G401 (cell line): ENCODE results near the gene LSM14A. TPM values are rescaled to one million over a fixed set of nuclear protein-coding genes. Genes with fewer than 3 reads are reported as not detected.

ENCODE experiments used
- DNase-seq: peaks from one replicate; pipeline ENCODE4 v3.0.0-alpha.2; 2015; ENCODE audit warnings: low spot score
- in situ Hi-C: cut with HindIII; loops from 2 replicates; pipeline ENCODE4 v1.10.0; 2016; ENCODE audit warnings: low sequenced_read_pairs, mixed read lengths
- total RNA-seq: library from RNA; depleted of rRNA; stranded (reverse); fragments of >200 nt; shearing (Covaris generic); gene quantifications from 2 replicates; pipeline ENCODE4 v1.2.3, GENCODE V29; 2014; rRNA removed

The LSM14A gene
- total RNA-seq, 1 experiment from 2014 or later: 89.9 TPM

DNA sequence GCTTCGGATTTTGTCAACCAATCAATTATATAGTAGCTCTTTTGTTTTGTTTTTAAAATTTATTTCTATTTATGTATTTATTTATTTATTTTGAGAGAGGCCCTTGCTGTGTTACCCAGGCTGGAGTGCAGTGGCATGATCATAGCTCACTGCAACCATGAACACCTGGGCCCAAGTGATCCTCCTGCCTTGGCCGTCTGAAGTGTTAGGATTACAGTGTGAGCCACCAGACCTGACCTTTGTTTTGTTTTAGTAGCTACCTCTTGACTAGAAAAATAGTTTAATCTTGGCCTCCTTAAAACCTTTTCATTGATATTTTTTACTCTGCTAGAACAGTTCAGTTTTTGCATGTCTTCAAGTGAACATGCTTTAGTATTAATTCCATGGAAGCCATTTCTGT, 97.2 kb downstream of the LSM14A start:
- DNase-seq: no peak
- in situ Hi-C loops: no loop called here

DNA sequence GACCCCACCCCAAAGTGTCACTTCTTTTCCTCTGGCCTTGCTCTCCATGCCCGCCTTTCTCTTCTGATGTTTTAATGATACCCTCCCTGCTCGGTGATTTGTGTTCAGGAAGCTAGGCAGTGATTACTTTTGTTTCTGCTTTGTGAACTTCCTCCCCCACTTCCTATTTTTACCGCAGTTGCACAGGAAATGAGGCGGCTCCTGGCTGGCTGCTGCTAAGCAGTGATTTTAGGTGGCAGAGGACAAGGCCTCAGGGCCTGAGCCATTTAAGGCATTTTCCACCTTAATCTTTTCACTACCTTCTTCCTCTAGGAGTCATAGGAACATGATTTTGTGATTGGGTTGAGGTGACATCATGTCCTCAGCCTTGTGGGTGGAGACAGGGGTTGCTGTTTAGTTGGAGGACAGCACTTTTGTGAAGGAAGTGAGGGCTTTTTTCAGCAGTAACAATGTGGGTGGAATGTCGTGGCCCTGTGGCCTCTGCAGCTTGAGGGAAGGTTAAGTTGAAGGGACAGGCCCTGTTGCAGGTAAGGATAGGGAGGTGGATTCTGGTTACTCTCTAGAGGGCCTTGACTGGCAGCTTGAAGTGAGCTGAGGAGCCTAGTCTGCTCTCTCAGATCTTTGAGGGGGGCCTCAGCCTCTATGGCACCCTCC, 97.8 kb downstream of the LSM14A start:
- peak; percentile 36 for DNase-seq
- in situ Hi-C loops: no loop called here

DNA sequence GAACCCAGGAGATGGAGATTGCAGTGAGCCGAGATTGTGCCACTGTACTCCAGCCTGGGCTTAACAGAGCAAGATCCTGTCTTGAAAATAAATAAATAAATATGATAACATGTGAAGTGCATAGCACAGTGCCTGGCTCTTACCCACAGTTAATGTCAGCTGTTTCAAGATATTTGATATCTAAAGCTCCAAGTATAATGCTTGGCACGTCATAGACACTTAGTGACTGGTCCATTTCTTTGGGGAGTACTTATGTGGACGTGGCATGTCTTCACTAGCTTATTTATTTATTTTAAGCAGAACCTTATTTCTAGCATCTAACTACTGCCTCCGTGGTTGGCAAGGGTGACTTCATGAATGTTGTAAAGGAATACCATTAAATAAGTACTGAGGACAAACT, 100.8 kb downstream of the LSM14A start:
- in situ Hi-C loops: no loop called here

DNA sequence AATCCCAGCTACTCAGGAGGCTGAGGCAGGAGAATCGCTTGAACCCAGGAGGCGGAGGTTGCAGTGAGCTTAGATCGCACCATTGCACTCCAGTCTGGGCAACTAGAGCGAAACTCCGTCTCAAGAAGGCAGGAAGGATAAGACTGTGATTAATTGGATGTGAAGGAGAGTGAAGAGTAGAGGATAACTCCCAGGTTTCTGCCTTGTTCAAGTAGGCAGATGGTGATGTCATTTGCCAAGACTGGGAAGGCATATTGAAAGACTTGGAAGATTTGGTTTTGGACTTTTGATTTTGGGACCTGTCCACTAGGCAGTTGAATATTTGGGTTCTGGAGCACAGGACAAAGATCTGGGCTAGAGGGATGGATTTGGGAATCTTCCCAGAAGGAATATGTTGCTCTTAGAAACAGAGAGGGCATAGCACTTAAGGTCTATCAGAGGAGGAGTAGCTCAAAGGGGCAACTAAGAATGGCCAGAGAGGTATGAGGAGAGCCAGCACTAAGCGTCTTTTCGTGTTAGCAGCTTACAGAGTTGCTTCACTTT, 102.1 kb downstream of the LSM14A start:
- in situ Hi-C loops: no loop called here
- DNase-seq: no peak

More for the DNA sequence above, 100.8 kb downstream of the LSM14A start:
- no peak for DNase-seq

DNA sequence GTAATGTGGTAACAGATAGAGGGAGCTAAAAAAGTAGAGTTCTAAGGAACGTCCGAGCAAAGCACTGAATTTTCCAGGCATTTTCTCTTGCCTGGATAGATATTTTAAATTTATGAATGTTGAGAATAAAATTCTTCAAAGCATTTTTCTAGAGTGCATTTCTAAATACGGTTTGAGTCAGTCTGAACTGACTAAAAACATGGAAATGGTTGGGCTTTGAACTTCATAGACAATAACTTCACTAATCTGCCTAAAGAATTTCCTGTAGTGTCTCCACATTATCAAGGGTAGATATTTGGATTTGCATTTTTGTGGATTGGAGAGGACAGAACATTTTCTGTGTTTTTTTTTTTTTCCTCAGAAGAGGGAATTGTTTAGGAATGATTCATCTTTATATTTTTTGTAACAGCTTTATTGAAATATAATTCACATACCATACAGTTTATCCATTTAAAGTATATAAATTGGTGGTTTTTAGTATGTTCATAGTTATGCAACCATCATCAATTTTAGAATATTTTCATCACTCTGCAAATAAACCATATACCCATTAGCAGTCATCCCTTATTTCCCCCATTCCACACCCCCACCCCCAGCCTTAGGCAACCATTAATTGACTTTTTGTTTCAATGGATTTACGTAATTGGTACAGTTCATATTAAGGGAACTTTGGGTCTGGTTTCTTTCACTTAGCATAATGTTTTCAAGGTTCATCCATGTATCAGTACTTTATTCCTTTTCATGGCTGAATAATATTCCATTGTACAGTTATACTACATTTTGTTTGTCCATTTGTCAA, 102.7 kb downstream of the LSM14A start:
- in situ Hi-C loops: no loop called here
- DNase-seq: no peak

DNA sequence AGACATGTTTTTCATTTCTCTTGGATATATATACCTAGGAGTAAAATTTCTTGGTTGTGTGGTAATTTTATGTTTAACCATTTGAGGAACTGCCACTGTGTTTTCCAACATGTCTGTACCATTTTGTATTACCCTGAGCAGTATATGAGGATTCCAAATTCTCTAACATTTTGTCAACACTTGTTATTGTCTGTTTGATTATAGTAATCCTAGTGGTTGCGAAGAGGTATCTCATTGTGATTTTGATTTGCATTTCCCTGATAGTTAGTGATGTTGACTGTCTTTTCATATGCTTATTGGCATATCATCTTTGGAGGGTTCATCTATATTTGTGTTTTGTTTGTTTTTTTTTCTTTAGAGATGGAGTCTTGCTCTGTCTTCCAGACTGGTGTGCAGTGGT, 103.4 kb downstream of the LSM14A start:
- in situ Hi-C loops: no loop called here
- DNase-seq: no peak

DNA sequence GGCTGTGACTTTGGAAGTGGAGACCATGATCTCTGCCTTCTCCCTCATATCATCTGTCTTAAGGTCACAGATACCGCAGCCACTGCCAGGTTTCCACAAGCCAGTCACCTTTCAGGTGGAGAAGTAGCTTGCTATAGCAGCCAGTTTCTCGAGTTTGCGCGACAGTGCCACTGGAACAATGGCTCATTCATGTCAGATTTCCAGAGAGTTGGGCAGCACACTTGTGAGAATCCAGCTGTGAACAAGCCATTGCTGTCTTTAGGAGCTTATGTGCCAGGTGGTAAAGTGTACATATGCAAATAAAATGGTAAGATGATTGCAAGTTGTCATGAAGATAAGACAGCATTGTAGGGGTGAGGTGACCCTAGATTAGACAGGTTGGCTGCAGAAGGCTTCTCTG, 104.3 kb downstream of the LSM14A start:
- in situ Hi-C loops: no loop called here
- DNase-seq: no peak

DNA sequence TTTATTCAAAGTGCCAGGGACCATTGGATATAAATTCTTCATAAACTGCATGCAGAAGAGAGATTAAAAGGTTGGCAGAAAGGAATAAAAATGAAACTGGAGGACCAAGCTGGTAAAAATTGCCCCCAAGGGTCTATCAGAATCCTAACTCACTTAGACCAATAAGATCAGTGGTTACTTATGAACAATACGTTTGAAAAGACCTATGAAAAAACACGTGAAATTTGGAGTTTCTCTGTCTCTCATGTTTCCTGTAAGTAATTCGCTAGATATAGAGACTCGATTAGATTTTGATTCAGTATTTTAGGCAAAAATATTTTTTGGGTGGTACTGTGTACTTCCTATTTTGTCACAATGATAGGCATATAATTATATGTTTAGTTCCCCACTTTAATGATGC, 104.9 kb downstream of the LSM14A start:
- in situ Hi-C loops: no loop called here

DNA sequence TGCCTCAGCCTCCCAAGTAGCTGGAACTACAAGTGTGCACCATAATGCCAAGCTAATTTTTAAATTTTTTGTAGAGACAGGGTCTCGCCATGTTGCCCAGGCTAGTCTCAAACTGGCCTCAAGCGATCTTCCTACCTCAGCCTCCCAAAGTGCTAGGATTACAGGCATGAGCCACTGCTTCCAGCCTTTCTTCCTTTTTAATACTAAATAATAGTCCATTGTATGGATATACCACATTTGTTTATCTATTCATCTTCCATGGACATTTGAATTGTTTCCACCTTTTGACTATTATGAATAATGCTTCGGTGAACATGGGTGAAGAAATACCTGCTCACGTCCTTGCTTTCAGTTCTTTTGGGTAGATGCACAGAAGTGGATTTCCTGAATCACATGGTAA, 106.5 kb downstream of the LSM14A start:
- in situ Hi-C loops: no loop called here
- no peak for DNase-seq

More for the DNA sequence above, 104.9 kb downstream of the LSM14A start:
- no peak for DNase-seq

Other genes starting within 250 kb of the LSM14A start
- 15.9 and 18.5 TPM in 2 replicates for gene GARRE1, start 82.0 kb downstream of the LSM14A start, total RNA-seq
- 216 TPM in 2 replicates for gene GPI, start 192.7 kb downstream of the LSM14A start, total RNA-seq
- gene PDCD2L, start 231.9 kb downstream of the LSM14A start, total RNA-seq: 33.5 and 40.5 TPM in 2 replicates